Esophagus squamous epithelium (tissue), 4 donors: ENCODE results near the gene SPDYC.

Source experiments
- POLR2A ChIP-seq, 4 donors: fragments of 450-650 bp; IDR thresholded peaks; one replicate each; pipeline ENCODE4 v1.6.1; 2017; ENCODE audit warnings: antibody characterized with exemption in 4 of 4, mild to moderate bottlenecking in 4 of 4, moderate library complexity in 3 of 4
- TF ChIP-seq, protein P1 (sequence below), 6 experiments: fragments of 450-650 bp in 4 of 6; fragments of 200-600 bp in 2 of 6; sonication (generic) in 2 of 6; IDR thresholded peaks; one replicate each; pipeline ENCODE4 v1.5.1; 2016 to 2019; ENCODE audit warnings: antibody characterized with exemption in 6 of 6, mild to moderate bottlenecking in 4 of 6, moderate library complexity in 4 of 6

DNA sequence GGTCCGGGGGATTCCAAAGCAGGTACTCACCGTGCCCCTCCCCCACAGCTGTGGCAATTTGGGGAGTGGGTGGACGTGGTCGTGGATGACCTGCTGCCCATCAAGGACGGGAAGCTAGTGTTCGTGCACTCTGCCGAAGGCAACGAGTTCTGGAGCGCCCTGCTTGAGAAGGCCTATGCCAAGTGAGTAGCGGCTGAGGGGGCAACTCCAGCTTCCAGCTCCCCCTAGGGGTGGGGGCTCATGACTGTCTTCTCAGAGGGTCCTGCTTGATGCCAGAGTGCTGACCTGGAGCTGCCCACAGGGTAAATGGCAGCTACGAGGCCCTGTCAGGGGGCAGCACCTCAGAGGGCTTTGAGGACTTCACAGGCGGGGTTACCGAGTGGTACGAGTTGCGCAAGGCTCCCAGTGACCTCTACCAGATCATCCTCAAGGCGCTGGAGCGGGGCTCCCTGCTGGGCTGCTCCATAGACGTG lies 15.9 kb downstream of the SPDYC start:
- TF ChIP-seq, protein P1, sequence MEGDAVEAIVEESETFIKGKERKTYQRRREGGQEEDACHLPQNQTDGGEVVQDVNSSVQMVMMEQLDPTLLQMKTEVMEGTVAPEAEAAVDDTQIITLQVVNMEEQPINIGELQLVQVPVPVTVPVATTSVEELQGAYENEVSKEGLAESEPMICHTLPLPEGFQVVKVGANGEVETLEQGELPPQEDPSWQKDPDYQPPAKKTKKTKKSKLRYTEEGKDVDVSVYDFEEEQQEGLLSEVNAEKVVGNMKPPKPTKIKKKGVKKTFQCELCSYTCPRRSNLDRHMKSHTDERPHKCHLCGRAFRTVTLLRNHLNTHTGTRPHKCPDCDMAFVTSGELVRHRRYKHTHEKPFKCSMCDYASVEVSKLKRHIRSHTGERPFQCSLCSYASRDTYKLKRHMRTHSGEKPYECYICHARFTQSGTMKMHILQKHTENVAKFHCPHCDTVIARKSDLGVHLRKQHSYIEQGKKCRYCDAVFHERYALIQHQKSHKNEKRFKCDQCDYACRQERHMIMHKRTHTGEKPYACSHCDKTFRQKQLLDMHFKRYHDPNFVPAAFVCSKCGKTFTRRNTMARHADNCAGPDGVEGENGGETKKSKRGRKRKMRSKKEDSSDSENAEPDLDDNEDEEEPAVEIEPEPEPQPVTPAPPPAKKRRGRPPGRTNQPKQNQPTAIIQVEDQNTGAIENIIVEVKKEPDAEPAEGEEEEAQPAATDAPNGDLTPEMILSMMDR (IDR thresholded peaks at IDR 0.05): no peak
- no peak for TF ChIP-seq POLR2A (IDR thresholded peaks at IDR 0.05)
